ENCODE results near the gene CERCAM.
A peak's percentile ranks its signal among the peaks of the same experiment; 100 is the strongest.

The CERCAM gene, protein sequence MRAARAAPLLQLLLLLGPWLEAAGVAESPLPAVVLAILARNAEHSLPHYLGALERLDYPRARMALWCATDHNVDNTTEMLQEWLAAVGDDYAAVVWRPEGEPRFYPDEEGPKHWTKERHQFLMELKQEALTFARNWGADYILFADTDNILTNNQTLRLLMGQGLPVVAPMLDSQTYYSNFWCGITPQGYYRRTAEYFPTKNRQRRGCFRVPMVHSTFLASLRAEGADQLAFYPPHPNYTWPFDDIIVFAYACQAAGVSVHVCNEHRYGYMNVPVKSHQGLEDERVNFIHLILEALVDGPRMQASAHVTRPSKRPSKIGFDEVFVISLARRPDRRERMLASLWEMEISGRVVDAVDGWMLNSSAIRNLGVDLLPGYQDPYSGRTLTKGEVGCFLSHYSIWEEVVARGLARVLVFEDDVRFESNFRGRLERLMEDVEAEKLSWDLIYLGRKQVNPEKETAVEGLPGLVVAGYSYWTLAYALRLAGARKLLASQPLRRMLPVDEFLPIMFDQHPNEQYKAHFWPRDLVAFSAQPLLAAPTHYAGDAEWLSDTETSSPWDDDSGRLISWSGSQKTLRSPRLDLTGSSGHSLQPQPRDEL

DNA sequence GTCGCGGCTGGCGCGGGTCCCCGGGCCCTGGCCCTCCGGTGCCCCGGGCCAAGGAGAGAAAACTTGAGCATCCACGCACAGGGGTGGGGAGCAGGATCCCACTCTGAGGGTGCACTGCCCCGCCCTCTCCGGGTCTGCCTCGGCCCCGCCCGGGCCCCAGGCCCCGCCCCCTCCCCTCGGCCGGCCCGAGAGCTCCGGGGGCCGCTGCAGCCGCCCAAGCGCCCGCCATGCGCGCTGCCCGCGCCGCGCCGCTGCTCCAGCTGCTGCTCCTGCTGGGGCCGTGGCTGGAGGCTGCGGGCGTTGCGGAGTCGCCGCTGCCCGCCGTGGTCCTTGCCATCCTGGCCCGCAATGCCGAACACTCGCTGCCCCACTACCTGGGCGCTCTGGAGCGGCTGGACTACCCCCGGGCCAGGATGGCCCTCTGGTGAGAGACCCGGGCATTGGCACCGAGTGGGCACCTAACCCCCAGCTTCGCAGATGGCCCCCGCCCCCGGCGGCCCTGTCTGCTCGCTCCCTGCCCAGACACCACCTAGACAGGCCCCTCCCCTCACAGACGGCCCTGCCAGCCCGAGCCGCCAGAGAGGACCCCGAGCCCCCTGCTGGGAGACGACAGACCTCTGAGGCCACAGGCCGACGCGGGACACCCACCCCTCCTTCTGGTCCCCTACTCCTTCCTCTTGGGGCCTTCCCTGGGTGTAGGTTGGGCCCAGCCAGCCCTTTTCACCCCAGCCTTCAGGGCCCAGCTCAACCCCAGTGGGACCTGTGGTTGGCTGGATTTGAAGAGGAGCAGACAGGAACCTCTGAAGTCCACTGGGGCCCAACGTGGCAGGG is at the start of gene CERCAM:
TSS of gene CERCAM (plus strand) at position 207 of the 831 bp plus-strand sequence. CDS start at position 228, 21 bp downstream.
- DNase-seq (ENCODE audit: low read depth): peak; percentile 13

DNA sequence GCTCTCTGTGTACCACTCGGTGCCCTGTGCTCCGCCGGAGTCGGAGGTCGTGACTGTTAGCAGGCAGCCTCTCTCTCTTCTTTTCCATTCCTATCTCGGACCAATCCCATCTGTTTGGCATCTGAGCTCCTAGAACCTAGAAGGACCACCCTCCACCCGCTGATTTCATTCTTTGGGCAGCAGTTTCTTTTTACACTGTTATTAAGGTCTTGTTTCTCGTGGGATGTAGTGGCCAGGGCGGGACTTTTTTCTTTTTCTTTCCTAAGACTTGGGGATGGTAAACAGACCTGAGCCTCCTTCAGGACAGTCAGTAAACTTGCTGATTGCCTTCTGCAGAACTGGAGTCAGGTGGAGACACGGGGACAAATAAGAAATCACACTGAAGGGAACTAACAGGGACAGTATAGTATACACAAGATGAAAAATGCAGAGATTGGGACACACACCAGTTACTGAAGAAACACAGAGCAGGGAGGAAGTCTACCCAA is 49.0 kb upstream of the CERCAM start:
- DNase-seq (ENCODE audit: low read depth): no peak

DNA sequence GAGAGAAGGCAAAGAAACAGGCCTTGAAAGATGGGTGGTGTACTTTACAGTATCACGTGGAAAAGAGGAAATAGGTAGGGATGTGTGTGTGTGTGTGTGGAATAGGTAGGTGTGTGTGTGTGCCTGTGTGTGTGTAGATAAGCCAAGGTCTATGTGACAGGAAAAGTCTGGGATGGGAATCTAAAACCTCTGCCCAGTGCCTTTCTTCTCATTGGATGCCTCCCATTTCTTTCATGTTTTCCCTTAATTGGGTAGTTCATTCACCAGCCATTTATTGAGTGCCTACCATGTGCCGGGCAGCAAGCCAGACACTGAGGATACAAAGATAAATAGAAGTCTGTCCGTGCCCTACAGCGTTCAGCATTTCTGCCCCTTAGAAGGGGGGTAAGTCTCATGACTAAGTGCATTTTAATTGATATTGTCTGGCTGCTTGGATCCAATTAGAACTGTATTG is 48.4 kb upstream of the CERCAM start:
- no peak for DNase-seq (ENCODE audit: low read depth)

DNA sequence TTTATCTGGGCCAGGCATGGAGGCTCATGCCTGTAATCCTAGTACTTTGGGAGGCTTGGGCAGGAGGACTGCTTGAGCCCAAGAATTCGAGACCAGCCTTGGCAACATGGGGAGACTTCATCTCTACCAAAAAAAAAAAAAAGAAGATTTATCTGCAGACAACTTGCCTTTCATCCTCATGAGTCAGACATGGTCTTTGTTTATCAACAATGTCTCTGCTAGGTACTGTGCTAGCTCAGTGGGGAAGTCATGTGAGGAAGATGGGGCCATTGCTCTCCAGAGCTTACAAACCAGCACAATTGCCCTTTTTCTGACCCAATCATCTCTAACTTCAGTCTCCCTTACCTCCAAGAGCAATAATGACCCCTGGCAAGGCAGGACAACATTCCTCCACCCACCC is 47.9 kb upstream of the CERCAM start:
- DNase-seq (ENCODE audit: low read depth): no peak

DNA sequence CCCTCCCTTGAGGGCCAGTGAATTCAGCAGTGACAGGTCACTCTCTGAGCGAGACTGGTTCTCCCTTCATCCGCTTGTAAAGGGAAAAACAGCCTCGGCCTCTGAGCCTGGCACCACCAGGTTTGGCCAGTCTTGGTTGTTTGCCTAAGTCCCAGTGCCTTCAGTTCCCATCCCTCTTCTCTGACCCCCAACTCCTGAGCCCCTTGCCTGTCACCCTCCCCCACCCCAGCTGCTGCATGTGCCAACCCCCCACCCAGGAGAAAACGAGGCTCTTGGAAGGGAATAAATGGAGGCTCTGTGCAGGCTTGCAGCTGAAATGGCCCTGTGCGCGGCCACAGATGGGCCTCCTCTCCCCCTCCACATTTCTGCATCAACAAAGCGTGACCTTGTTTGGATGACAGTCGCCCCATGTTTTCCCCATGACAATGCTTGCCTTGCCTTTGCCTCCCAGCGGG is 46.4 kb upstream of the CERCAM start:
- no peak for DNase-seq (ENCODE audit: low read depth)

DNA sequence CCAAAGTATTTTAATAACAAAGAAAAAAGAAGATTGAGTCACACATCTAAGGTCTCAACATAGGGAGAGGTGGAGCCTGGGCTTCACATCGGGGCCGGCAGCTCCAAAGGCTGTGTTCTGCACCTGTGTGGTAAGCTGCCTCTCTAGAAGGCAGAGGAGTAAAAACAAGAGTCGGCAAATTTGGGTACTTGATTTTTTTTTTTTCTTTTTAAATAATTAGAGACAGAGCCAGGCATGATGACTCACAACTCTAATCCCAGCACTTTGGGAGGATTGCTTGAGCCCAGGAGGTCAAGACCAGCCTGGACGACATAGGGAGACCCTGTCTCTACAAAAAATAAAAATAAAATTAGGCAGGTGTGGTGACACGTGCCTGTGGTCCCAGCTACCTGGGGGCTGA is 44.8 kb upstream of the CERCAM start:
- no peak for DNase-seq (ENCODE audit: low read depth)

DNA sequence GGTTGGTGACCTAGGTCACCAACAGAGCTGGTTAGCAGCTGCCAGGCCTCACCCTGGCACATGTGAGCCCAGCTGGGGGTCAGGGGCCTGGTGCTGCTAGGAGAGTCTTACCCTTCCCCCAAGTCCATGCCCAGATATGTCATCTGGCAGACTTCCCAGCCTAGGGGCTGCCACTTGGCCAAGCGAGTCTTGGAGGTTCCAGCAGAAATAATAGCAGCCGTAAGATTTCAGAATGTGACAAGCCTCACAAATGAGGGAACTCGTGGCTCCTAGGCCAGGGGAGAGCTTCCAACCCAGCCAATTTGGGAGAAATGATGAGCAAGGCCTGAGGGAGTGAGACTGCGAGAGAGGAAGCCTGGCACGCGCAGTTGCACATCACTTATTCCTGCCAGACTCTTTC is 38.4 kb upstream of the CERCAM start:
- DNase-seq (ENCODE audit: low read depth): no peak

DNA sequence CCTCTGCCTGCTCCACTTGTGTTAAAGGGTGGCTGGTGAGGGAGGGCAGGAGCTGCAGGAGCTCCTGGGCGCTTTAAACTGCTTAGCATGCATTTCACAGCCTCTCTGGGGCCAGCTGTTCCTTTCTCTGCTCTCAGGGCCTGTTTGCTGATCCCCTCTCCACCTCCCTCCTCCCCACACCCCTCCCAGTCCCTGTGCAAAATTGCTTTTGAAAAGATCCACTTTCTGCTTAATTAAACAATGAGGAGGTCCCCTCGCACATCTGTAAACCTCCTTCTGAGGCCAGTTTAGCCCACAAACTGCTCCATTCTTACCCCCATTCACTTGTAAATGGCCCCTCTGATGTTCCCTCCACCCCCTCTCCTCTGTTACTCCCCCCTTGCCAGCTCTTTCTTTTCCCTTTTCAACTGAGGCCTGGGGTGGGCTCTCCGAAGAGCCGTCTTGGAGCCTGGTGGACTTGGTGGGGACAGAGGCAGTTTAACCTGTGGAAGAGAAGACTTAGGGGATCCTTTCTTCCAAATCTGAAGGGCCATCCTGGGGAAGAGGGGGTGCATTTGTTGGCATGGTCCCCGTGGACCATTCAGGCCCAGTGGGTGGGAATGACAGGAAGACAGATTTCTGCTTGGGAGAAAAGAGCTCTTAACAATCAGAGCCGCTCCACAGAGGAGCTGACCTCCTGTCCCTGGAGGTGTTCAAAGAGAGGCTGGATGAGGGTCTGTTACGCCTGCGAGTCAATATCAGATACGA is 37.5 kb upstream of the CERCAM start:
- no peak for DNase-seq (ENCODE audit: low read depth)

DNA sequence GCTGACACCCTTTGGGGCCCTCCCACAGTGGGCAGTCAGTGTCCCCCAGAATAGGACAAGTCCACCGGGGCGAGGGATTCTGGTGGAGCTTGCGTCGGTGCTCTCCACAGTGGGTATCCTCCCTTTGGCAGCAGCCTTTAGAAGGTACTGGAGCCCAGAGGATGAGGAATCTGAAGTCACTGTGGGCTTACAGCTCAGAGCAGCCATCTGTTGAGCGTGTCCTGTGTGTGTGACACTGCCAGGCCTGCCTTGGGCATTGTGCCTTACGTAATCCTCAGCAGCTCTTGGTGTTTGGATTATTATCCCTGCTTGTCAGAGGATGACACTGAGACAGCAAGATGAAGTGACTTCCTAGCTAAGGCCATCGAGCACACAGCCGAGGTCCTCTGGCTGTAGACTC is 36.9 kb upstream of the CERCAM start:
- no peak for DNase-seq (ENCODE audit: low read depth)

DNA sequence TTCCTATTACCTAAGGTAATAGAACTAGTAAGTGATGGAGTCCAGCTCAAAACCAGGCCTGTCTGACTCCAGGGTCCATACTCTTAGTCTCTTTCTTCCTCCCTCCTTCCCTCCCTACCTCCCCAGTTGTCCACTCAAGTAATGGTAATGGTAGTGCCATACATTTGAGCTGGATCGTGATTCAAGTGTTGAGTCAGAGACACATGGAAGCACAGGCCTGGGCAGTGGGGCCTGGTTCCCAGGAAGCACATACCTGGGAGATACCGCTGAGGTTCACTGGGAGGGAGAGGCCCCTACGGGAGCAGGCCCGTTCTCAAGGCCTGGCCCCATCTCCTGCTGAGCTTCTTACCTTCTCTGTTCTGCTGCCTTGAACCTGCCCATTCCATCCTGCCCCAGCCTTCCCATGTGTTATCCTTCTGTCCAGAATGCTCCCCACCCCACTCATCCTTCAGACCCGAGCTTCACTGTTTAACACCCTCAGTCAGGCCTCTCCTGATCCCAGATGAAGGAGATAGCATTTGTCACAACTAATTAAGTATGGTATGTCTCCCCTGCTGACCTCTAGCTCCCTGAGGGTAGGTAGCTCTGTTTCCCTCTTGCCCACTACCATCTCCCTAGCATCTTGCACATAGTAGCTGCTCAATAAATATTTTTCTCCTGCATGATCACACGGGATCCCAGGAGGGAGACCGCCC is 35.7 kb upstream of the CERCAM start:
- no peak for DNase-seq (ENCODE audit: low read depth)

DNA sequence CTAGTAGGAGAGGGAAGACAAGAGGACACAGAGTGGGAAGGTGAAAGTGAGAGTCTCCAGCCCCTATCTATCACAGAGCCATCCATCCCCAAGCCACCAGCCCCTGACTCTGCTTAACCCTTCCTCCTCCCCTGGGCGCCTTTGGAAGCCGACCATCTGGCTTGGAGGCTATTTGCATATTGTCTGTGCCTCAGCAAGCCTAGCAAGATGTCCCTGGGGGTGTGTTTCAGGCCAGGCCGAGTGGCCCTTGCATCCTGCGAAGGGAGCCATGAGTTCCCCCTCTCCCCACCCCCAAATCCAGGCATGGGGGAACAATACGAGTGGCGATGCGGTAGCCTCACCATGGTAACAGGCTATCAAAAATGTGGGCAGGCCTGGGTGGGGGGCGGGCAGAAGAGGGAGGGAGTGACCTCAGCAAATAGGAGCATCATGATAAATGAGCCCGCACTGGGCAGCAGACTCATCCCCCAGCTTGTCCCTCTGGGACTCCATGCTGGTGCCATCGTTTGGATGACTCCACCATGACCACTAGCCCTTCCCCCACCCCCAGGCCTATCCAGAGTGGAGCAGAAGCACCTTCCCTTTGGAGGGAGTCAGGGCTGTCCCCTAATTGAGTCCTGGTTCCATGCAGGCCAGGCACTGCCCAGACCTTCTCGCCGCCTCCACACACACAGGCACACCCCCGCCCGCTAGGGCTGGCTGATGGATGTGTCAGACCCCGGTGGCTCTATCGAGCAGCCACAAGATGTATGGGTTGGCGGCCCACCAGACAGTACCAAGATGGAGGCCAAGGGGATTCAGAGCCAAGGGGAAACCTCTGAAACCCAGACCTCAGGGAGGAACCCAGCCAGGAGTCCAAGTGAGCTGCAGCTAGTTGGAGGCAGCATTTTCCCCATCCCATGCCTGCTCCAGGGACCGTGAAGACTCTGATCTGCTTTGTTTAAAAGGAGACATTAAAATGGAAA is 34.9 kb upstream of the CERCAM start:
- DNase-seq (ENCODE audit: low read depth): no peak

DNA sequence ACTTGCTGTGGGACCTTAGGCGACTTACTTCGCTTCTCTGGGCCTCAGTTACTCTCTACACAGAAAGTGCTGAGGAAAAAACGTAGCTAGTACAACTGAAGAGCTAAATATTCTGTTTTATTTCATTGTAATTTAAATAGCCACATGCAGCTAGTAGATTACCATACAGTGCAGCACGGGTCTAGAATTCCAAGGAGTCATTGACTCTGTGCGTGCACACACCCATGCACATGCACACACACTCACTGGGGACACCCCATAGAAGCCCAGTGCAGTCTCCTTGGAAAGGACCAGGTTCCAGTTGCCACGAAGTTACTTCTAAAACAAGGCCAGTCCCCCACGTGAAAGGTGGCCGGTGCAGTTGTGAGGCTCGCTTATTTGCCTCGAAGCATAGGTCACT is 32.5 kb upstream of the CERCAM start:
- DNase-seq (ENCODE audit: low read depth): no peak

DNA sequence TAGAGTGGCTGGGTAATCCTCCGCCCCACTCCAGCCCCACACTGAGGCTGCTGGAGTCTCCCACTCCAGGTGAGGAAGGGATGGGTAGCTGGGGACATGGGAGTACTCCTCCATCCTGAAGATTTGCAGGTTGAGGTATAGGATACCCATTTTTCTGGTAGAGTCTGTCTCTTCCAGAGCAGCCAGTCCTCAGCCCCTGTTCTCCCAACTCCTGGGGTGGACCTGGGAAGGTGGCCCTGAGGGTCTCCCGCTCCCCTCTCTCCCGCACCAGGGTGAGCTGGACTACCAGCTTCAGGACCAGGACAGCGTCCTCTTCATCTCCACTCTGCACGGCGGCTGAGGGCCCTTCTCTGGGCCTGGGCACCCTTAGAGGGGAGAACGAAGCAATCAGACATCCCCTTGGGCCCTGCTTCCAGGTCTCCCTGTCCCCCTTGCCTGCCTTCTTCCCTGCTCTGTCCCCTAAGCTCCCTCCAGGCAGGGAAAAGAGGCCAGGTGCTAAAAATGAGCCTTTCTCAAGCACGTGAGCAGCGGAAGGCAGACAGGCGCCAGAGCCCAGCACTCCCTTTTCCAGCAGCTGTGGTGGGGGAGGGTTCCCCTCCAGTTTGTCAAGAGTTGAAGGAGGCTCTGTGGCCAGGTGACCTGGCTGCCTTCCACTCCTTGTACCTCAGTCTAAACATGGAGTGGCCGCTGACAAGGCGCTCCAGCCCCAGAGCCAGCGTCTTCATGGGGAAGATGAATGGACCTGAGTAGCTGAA is 31.1 kb upstream of the CERCAM start:
- DNase-seq (ENCODE audit: low read depth): no peak

DNA sequence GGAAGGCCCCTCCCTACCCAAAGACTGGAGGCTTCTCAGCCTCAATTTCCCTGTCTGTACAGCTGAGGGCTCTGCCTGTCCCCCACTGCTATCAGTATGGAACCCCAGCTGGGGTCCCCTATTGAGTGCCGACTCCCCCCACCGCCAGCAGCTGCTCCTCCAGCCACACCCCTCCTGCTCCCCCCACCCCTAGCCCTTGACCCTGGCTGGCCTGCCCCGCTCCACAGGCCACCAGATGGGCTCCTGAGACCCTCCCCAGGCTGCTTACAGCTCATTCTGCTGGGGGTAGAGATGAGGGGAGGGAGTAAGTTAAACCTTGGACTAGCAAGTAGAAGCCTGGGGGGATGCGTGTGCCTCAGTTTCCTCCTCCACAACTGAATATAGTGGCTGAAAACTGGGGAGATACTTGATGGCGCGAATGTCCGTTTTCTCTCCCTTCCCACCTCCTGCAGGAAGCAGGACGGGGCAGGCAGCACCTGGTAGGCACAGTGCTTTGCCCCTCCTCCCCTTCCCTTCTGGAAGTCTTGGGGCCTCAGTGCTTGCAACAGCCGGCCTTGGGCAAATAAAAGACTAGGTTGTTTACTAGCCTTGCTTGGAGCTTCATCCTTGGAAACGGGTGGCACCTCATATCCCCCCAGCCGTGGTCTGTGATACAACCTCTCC is 30.4 kb upstream of the CERCAM start:
- no peak for DNase-seq (ENCODE audit: low read depth)

DNA sequence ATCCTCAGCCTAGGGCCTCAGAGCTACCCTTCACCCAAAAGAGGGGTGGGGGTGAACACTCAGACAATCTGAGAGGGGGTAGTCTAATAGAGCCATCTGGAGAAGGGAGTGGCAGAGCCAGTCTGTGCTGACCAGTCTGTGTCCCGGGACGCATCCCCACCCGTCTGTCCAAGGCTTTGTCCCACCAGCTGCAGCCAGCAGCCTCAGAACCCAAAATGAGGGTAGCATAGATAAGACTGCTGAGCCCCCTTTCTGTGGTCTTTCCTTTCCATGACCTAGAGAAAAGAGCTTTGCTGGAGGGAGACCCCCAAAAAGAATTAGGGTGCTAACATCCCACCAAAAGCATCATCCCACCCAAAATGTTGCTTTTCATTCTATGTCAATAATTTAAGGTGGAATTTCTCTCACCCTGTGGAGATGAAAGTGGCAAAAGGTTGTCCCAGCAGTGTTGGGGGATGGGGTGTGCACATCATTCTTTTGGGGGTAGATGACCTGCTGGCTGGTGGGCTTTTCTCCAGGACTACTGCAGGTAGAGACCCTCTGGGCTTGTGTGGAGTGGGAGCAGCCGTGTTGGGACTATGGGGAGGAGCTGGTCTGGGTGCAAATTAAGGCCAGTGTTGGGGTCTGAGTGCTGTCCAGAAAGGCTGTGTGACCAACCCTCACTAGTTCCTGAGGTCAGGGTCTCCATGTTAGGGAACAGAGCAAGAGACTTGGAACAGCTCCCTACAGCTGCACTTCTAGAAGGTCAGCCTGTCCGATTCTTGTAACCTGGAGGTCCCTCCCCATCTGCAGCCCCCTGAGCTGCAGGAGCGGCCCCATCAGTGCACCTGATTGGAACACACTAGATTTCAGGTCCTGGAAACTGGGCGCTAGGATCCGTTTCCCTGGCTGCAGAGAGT is 29.6 kb upstream of the CERCAM start:
- DNase-seq (ENCODE audit: low read depth): no peak

DNA sequence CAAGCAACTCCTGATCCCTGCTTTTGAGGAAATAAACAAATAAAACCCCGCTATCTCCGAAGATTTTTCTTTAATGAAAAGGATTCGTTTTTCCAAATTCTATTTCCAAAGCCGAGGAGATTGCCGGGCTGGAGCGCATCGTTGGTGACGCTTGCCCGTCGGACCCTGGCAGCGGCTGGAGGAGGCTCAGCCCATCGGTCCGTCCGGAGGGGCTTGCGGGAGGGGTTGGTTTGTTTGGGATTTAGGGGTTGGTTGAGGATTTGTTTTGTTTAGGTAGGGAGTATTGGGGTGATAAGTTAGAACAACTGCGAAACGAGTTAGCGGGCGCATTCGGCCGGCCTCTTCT is 28.7 kb upstream of the CERCAM start:
- DNase-seq (ENCODE audit: low read depth): no peak

DNA sequence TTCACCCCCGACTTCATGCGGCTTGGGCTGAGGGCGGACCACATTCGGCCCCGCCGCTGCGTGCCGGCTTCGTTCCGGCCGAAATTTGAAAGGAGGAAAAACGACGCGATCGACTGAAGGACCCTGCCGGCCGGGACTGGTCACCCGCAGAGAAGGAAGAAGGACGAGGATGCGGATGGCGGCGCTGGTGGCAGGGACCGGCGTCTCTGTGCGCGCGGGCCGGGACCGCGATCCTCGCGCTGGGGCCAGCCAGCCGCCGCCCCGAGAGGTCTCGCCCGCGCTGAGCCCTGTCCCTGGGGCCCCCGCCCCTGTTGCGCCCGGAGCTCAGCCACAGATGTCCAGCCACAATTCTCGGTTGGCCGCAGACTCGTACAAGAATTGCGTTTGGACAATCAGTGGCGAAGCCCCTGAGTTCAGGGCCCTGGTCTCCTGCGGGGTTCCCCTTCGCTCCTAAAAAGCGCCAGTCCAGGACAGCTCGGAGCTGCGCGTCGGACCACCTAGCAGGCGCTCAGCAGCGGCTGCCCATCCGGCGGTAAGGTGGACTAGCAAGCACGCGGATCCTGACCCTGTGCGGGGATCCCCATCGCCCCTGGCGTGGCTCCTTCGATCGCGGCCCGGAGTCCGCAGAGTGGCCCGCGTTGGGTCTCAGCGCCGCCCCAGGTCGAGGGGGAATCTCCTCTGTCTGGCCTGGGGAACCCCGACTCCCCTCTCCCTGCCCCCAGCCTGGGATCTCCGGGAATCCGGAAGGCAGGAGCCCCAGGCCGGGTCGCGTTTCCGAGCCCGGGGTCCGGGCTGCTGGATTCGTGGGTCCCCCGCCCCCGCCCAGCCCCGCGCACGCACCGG is 28.1 kb upstream of the CERCAM start:
- DNase-seq (ENCODE audit: low read depth): no peak
